Coronary artery (tissue), 2 donors: ENCODE data around the gene MLST8.

Source experiments
- DNase-seq: peaks from one replicate; pipeline ENCODE4 v3.0.0-alpha.2; 2017; ENCODE audit warnings: low spot score
- H3K27ac ChIP-seq, 2 donors: fragments of 200-600 bp; sonication (generic); one replicate each; pipeline ENCODE4 v1.5.1; 2016 to 2019
- H3K4me3 ChIP-seq: fragments of 200-600 bp; sonication (generic); 2 replicates; pipeline ENCODE4 v1.5.1; 2016; ENCODE audit warnings: mild to moderate bottlenecking, moderate library complexity
- TF ChIP-seq, protein P1 (sequence below): fragments of 200-600 bp; sonication (generic); IDR thresholded peaks from one replicate; pipeline ENCODE4 v1.5.1; 2019; ENCODE audit warnings: antibody characterized with exemption

The MLST8 gene

DNA sequence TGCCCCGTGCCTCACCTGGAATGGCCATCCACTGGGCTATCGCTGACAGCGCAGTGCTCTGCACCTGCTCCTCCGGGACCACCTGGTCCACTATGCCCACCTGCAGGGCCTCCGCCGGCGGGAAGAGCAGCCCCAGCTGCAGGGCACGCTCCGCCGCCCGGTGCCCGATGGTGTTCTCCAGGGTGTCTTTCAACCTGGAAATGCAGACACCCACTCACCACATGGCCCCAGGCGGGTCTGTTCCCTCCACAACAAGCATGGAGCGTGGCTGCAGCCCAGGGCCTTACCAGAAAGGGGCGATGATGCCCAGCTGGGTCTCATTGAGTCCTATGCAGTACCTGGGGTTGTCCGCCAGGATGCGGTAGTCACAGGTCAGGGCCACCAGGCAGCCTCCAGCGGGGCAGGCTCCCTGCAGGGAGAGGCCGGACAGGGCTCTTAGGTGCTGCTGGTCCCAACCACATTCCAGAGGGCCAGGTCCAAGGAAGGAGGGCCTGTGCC lies 37.8 kb downstream of the MLST8 start:
- Histone ChIP-seq H3K4me3 (no peak overlapping the region), H3K27ac (no peak overlapping the region)
- TF ChIP-seq, protein P1, sequence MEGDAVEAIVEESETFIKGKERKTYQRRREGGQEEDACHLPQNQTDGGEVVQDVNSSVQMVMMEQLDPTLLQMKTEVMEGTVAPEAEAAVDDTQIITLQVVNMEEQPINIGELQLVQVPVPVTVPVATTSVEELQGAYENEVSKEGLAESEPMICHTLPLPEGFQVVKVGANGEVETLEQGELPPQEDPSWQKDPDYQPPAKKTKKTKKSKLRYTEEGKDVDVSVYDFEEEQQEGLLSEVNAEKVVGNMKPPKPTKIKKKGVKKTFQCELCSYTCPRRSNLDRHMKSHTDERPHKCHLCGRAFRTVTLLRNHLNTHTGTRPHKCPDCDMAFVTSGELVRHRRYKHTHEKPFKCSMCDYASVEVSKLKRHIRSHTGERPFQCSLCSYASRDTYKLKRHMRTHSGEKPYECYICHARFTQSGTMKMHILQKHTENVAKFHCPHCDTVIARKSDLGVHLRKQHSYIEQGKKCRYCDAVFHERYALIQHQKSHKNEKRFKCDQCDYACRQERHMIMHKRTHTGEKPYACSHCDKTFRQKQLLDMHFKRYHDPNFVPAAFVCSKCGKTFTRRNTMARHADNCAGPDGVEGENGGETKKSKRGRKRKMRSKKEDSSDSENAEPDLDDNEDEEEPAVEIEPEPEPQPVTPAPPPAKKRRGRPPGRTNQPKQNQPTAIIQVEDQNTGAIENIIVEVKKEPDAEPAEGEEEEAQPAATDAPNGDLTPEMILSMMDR, result no peak
- DNase-seq, result no peak

DNA sequence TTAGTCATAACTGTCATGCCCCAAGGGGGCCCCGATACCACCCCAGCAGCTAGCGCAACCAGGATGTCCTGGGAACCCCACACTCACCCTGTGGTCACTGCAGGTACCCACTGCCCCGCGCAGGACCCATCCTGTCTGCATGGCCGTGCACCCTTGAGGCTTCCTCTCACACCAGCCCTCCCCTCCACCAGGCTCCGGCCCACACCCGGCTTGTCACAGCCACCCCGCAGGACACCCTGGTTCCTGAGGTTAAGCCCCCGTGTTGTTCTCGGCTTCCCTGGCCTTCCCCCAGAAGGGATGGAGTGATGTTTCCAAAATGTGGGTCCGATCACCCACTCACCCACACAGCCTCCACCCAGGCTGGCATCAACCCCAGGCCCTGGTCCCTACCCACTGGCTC lies 38.5 kb downstream of the MLST8 start:
- TF ChIP-seq, protein P1, result no peak
- no peak for DNase-seq
- H3K4me3 ChIP-seq, result no peak overlapping the region
- H3K27ac ChIP-seq, result no peak overlapping the region

DNA sequence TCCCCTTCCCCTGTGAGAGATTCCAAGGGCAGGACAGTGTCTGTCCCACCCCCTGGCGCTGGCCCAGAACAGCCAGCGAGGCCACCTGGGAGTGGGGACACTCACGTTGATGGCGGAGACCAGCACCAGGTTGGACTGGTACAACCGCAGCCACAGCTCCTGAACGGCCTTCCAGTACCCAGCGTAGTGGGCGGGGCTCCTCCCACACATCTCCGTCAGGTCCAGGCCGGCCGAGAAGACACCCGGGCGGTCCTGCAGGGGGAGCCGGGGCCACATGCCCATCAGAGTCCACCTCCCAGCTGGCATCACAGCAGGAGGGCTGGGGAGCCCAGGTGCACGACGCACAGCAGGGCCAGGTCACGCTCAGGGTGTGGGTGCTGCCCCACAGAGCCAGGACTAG lies 39.0 kb downstream of the MLST8 start:
- TF ChIP-seq, protein P1, result no peak
- Histone ChIP-seq H3K27ac (no peak overlapping the region), H3K4me3 (no peak overlapping the region)
- no peak for DNase-seq

DNA sequence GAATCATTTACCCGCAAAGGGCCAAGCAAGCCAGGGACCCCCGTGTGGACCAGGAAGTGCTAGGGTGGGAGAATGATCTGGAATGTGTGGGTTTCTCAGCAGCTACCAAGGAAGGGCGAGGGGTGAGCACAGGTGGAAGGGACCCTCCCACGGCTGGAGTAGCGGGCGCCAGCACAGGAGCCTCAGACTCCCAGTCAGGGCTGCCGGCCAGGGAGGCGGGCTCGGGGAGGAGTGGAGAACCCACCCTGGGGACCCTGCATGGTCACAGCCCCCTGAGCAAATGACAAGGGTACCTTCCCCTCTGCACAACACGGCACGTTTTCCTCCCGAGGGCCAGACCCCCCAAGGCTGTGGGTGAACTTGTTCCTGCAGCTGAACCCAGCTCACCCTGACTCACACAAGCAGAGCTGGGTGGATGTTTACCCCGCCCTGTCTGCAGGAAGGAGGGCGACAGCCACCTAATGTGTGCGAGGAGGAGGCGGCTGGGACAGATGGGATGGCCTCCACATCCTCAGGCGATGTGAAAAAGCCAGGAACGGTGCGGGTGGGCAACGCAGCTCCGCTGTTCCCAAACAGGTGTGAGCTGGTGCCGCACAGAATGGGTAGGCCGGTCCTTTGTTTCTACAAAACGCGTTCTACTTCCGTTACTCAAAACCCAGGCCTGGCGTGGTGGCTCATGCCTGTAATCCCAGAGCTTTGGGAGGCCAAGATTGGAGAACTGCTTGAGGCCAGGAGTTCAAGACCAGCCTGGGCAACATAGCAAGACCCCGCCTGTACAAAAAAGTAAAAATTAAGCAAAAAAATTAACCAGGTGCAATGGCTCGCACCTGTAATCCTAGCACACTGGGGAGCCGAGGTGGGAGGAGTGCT lies 39.9 kb downstream of the MLST8 start:
- DNase-seq, result no peak
- H3K4me3 ChIP-seq, result no peak overlapping the region
- no peak overlapping the region for H3K27ac ChIP-seq
- TF ChIP-seq, protein P1, result no peak

DNA sequence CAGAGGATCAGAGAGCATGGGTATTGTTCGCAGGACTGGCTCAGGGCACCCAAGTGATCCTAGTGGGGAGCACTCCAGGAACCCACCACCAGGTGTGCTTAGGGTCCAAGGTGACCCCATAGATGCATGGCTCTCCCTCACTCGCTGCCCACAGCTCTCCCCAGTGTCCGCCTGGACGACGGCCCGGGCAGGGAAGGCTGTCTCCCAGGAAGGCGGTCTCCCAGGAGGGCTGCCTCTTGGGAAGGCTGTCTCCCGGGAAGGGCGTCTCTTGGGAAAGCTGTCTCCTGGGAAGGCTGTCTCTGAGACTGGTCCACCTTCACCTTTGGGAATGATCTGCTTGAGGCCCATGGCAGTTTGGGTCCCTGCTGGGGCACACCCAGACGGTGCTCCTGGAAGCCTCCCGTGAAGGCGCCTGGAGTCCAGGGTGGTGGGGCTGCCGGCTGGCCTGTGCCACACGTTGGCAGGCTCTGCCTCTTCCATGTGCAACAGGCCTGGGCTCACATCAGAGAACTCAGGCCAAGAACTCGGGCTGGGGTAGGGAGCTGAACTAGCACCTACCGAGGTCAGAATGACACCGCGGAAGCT lies 41.1 kb downstream of the MLST8 start:
- TF ChIP-seq, protein P1, result no peak
- DNase-seq, result no peak
- Histone ChIP-seq H3K4me3 (no peak overlapping the region), H3K27ac (no peak overlapping the region)

DNA sequence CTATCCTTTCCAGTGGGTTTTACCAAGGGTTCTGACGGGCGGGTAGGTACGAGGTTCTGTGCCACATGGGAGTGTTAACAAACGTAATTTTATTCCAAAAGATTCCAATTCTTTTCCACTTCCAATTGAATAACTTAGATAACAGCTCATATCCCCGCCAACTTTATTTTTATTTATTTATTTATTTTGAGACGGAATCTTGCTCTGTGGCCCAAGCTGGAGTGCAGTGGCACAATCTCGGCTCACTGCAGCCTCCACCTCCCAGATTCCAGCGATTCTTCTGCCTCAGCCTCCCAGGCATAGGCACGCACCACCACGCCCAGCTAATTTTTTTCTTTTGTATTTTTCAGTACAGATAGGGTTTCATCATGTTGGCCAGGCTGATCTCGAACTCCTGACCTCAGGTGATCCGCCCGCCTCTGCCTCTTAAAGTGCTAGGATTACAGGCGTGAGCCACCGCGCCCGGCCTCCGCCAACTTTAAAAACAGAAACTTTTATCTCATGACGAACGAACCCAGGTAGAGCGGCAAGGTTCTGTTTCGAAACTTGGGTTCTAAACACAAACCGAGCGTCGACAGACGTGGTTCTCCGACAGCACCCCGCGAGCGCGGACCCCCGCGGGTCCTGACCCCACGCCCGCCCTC lies 45.5 kb downstream of the MLST8 start:
- TF ChIP-seq, protein P1, result no peak
- Histone ChIP-seq H3K4me3 (peak overlapping the region; percentile 96), H3K27ac (peak overlapping the region; percentile 80 to 98)
- no peak for DNase-seq
